ENCODE measurements around the gene POR. TPM values are rescaled to one million over a fixed set of nuclear protein-coding genes. Genes with fewer than 3 reads are reported as not detected.
"Not testable (repeated sequence)": the region's sequence is repeated elsewhere in the genome, so short reads cannot be mapped to it uniquely, and the experiment has no call there.

The POR gene
- total RNA-seq, 1 donor: 90.7 TPM

DNA sequence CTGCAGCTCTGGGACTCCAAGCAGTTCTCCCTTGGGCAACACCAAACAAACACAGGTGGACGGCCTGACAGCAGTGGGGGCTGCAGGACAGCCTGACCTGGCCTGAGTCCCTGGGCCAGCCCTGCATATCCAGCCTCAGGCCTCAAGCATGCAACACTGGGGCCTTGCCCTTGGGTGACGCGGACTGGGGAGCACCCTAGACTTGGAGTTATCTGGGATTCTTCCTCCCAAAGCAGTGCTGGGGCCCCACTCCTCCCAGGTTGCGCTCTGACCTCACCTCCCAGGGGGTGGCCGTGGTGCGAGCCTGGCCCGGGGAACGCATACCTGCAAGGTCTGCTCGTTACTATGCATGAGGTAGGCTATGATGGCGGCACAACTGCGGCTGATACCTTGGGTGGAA is 85.6 kb downstream of the POR start:
- DNase-seq (ENCODE audit: low read depth): no peak
- TF ChIP-seq, protein P1, sequence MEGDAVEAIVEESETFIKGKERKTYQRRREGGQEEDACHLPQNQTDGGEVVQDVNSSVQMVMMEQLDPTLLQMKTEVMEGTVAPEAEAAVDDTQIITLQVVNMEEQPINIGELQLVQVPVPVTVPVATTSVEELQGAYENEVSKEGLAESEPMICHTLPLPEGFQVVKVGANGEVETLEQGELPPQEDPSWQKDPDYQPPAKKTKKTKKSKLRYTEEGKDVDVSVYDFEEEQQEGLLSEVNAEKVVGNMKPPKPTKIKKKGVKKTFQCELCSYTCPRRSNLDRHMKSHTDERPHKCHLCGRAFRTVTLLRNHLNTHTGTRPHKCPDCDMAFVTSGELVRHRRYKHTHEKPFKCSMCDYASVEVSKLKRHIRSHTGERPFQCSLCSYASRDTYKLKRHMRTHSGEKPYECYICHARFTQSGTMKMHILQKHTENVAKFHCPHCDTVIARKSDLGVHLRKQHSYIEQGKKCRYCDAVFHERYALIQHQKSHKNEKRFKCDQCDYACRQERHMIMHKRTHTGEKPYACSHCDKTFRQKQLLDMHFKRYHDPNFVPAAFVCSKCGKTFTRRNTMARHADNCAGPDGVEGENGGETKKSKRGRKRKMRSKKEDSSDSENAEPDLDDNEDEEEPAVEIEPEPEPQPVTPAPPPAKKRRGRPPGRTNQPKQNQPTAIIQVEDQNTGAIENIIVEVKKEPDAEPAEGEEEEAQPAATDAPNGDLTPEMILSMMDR (IDR thresholded peaks at IDR 0.05; ENCODE audit: insufficient read depth, low read depth, low read length): no peak
- no peak overlapping the region for H3K4me3 ChIP-seq (ENCODE audit: low read depth, low read length)

DNA sequence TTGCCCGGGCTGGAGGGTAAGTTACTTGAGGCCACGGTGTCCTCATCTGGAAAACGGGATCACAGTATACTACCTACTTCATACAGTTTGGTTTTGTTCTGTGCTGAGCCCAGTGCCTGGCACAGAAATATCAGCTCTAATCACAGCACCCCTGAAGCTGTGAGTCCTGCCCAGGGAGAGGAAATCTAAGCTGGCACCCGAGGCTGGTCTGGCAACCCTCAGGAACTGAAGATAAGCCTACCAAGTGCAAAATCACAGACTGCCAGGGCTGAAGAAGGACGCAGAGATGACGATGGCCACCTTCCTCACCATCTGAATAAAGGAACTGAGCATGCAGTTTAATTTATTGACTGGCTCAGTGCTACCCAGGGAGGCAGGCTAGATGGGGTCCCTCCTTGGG is 87.2 kb downstream of the POR start:
- TF ChIP-seq, protein P1 (IDR thresholded peaks at IDR 0.05; ENCODE audit: insufficient read depth, low read depth, low read length): no peak
- H3K4me3 ChIP-seq (ENCODE audit: low read depth, low read length): no peak overlapping the region
- DNase-seq (ENCODE audit: low read depth): no peak

DNA sequence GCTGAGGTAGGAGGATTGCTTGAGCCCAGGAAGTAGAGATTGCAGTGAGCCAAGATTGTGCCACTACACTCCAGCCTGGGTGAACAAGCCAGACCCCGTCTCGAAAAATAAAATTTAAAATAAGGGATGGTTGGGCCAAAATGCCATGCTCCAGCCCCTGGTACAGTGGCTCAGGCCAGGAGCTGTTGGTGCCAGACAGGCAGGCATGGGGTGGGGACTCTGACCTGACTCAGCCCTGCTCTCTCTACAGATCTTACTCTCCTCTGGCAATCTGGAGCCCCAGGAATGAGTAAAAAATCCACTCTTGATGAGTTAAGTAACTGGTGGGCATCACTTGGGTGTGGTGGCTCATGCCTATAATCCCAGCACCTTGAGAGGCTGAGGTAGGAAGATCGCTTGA is 87.9 kb downstream of the POR start:
- DNase-seq (ENCODE audit: low read depth): no peak
- TF ChIP-seq, protein P1 (IDR thresholded peaks at IDR 0.05; ENCODE audit: insufficient read depth, low read depth, low read length): no peak
- no peak overlapping the region for H3K4me3 ChIP-seq (ENCODE audit: low read depth, low read length)

DNA sequence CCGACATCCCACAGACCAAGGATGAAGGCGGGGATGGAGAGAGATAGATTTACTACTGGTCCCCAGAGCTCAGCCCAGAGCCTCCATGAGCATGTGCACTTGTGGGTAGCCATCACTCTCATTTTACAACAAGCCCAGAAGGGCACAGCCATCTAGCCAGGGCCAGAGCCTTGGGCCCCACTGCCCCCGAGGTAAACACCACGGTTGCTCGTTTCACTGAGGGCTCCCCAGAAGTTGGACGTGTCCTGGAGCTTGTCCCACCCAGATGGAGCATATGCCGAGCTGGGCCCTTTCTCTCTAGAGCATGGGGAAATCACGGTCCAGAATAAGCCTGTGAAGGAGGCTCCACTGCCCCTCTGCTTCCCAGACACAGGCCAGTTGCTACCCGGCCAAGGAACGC is 88.4 kb downstream of the POR start:
- no peak overlapping the region for H3K4me3 ChIP-seq (ENCODE audit: low read depth, low read length)
- no peak for DNase-seq (ENCODE audit: low read depth)
- TF ChIP-seq, protein P1 (IDR thresholded peaks at IDR 0.05; ENCODE audit: insufficient read depth, low read depth, low read length): no peak

DNA sequence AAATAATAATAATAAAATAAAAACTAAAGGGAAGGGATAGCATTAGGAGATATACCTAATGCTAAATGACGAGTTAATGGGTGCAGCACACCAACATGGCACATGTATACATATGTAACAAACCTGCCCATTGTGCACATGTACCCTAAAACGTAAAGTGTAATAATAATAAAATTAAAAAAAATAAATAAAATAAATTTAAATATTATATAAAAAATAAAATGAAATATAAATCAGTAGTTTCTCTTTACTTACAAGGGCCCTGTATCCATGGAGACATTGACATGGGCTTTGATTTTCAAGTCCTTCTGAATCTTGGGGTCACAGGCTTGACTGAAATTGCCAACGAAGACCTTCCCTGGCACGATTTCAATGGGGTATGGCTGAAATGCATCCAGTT is 90.0 kb downstream of the POR start:
- DNase-seq (ENCODE audit: low read depth): not testable (repeated sequence)

DNA sequence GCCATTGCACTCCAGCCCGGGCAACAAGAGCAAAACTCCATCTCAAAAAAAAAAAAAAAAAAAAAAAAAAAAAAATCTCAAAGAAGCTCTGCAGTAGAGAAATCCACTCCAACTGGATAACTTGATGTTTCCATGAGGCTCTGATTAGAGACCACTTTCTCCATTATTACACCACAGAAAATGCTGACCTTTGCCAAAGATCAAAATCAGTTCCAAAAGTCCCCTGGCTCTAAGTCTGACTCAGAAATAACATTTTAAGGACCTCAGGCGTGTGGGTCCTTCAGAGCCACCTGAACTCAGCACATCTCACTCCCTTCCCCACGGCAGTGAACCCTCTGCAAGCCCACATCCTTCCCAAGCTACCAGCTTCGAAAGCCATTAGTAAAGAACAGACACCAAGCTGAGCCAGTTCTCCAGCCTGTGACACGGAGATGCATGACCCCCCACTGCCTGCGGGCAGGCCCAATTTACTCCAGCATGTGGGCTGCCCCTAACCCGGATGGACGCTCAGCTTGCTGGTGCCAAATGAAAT is 93.3 kb downstream of the POR start:
- TF ChIP-seq, protein P1 (IDR thresholded peaks at IDR 0.05; ENCODE audit: insufficient read depth, low read depth, low read length): no peak
- no peak for DNase-seq (ENCODE audit: low read depth)
- H3K4me3 ChIP-seq (ENCODE audit: low read depth, low read length): no peak overlapping the region

More for the DNA sequence above, 90.0 kb downstream of the POR start:
- not testable (repeated sequence) for H3K4me3 ChIP-seq (ENCODE audit: low read depth, low read length)

DNA sequence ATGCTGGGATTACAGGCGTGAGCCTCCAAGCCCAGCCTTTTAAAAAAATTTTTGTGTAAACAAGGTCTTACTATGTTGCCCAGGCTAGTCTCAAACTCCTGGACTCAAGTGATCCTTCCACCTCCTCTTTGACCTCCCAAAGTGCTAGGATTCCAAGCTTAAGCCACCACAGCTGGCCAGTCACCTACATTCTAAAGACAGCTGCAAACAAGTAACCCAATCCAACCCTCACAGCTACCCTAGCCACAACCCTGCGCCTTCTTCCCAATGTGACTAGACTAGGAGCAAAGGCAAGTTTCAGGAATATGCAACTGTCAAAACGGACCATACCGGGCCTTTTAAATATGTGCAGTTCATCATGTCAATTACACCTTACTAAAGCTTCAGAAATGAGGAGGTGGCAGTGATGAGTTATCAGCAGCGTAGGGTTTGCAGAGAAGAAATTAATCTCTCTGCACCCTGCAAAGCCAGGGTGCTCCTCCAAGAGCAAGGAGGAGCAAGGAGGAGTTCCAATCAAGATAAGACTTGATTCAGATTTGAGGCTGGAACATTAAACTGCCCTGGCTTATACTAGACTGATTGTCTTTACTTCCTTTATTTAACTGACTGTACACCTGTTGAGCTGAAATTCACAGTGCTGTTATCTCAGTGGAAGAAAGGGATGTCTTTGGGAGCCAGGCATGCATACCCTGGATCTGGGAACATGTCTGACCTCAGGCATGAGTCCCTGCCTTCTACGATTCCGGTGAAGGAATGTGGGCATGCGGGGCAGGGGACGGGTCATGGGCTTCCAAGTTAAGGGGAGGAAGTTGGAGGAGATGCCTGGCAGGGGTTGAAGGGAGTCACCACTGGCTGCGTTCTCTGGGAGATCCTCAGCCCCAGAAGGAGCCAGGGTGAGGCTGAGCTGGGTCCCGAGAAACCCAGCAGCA is 95.0 kb downstream of the POR start:
- TF ChIP-seq, protein P1 (IDR thresholded peaks at IDR 0.05; ENCODE audit: insufficient read depth, low read depth, low read length): no peak
- peak; percentile 91 for DNase-seq (ENCODE audit: low read depth)
- H3K4me3 ChIP-seq (ENCODE audit: low read depth, low read length): no peak overlapping the region
